HG02981 (cell line): ENCODE data around the gene TCEA2.

Experiments
- ATAC-seq: cut with Tn5 transposase; IDR thresholded peaks from one replicate; pipeline ENCODE4 v1.9.1; 2021; ENCODE audit warnings: mild to moderate bottlenecking, moderate library complexity; ENCODE audit not compliant: unreplicated experiment

Gene TCEA2

DNA sequence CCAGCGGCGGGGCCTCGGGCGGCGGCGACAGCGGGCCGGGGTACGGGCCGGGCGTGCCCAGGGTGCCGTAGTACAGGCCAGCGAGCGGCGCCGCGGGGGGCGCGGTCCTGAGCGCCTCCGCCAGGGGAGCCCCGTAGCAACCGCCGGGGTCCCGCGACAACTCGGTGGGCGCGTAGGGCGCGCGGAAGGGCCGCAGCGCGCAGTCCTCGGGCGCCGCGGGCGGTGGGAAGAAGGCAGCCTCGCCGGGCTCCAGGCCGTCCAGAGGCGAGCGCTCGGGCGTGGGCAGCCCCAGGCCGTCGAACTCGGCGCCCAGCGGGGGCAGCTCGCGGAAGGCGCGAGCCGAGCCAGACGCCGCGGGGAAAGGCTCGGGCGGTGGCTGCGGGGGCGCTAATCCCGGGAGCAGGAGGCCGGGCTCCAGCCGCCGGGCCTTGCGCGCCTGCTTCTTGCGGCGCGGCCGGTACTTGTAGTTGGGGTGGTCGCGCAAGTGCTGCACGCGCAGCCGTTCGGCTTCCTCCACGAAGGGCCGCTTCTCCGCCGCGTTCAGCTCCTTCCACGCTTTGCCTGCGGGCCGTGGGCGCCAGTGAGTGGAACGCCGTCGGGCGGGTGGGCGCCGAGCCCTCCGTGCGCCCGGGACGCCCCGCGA, 14.5 kb upstream of the TCEA2 start:
- ATAC-seq = no peak

DNA sequence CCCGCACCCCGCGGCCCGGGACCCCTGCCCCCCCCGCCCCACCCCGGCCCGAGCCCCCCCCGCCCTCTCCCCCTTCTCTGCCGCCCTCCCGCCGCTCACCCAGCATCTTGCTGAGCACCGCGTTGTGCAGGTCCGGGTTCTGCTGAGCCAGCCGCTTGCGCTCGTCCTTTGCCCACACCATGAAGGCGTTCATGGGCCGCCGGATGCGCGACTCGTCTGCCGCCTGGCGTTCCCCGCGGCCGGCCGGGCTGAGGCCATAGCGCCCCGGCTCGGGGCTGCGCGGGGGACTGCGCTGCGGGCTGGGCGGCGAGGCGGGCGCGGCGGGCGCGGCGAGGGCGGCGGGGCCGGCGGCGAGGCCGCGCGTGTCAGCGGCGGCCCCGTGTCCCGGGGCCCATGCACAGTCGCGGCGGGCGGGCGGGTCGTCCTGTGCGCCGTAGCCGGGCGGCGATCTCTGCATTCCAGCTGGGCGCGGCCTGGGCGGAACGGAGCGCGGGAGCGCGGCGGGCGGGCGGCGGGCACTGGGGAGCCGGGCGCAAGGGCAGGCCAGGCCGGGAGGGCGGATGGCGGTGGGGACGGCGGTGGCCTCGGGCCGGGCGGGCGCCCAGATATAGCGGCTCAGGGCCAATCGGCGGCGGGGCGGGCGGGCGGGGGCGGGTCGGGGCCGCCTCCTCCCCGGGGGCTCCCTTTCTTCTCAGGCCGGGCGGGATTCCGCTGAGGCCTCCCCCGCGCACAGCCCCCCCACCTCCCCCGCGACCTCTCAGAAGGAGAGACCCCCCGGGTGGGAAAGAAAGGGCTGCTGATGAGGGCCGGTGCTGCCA, 13.7 kb upstream of the TCEA2 start, which contains the start of gene SOX18:
Gene SOX18, minus strand, starts transcription at position 580 of the 818 bp plus-strand sequence. Its CDS starts 123 bp downstream, at position 457.
- no peak for ATAC-seq

DNA sequence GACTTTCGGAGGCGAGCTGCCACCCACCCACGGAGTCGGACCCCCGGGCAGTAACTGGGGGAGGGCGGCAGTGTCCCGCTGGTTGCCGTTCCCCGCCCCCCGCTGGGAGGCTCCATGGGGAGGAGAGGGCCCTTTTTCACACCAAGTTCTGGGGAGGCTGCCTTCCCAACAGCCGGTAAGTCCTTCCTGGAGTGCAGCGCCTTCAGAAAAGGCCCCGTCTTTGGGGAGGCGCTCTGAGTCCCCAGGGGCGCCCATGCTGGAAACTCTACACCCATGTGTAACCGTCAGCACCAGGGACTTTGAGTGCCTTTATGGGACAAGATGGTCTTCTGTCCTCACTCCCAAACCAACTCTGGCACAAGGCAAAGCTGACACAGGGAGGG, 13.1 kb upstream of the TCEA2 start:
- ATAC-seq = no peak

DNA sequence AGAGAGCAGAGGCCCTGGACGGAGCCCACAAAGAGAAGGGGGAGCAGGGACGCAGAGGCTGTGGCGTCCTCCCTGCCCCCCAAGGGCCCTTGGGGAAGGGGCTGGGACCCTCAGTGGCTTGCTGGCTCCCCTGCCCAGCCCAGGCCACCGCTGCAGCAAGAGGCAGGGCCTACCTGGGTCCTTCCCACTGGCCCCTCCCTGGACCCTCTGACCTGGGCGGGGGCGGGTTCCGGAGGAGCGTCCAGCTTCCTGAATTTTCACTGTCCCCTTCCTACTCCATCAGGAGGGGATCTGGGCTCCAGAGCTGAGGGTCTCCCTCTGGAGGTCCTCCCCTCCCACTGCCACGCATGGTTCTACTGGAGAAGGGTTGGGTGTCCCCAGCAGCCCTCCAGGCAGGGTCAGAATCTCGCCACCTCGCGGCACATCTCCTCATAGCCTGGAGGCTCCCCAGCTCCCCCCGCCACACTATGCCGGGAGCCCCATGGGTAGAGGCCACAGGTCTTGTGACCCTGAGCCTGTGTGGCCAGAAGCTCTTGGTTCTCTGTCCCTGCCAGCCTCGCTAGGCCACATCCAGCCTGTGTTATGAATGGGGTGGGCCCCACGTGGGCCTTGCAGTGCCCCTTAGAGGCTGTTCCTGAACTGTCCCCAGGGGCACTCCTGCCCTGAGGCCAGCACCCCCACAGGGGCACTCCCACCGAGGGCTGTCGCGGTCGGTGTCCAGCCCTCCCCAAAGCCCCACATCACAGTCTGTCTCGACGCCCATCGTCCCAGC, 12.6 kb upstream of the TCEA2 start:
- no peak for ATAC-seq

DNA sequence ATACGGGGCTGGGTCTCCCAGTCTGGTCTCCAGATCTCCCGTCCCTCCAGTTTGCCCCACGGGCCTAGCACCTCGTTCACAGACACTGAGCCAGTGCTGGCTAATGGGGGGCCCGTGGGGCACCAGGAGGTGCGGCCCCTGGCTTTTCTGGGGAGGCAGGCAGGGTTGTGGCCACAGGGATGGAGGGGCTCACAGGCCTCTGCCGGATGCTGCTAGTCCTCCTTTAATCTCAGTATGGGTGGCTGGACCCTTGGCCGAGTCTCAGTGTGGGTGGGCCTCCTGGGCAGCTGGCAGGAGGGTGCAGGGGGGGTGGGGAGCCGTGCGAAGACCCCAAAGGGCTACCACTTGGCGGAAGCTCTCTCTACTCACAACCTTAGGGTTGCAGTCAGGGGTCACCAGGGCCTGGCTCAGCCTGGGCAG, 12.0 kb upstream of the TCEA2 start:
- ATAC-seq = no peak

DNA sequence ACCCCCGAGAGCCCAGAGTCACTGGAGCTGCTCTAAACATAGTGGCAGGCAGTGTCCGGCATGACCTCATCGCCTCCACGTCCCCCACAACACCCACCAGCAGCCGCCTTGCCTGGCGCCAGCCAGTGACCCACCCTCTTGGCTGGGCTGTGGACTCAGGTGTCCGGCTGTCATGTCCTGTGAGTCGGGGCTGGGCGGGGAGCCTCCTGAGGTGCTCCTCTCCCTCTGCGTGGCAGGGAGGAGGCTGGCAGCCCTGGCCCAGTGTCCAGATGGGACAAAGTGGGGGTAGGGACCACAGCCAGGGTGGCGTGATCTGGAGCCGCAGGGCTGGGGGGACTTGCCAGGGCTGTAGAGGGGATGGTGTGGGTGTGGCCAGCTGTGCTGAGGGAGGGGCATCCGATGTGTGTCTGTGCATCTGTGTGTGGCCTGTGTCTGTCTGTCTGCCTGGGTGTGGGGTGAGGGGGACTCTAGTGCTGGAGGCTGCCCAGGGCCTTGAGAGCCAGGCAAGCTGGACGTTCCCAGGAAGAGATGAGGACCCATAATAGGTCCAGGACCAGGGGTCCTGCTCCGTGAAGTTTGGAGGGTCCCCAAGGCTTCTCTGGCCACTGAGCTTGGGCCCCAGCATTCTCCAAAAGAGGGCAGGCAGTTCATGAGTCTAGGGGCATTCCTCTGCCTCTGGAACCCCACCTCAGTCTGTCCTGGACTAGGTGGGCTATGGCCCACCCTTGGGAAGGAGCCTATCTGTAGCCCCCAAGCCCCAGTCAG, 11.3 kb upstream of the TCEA2 start:
- ATAC-seq = no peak

DNA sequence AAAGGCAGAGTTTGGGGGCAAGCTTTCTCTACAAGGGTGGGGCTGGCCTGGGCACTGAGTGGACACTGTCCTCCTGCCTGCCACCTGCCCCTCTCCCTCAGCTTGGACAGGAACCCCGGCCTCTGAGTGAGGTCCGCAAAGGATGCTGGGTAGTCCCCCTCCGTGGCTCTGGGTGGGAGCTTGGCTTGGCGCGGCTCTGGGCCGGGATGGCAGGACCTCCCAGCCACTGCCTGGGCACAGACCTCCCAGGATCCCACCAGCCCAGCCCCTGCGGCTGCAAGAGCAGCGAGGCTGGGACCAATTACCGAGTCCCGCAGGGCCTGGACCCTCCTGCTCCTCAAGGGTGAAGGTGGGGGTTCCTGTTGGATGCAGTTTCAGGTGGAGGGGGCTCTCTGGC, 10.7 kb upstream of the TCEA2 start:
- ATAC-seq = no peak

DNA sequence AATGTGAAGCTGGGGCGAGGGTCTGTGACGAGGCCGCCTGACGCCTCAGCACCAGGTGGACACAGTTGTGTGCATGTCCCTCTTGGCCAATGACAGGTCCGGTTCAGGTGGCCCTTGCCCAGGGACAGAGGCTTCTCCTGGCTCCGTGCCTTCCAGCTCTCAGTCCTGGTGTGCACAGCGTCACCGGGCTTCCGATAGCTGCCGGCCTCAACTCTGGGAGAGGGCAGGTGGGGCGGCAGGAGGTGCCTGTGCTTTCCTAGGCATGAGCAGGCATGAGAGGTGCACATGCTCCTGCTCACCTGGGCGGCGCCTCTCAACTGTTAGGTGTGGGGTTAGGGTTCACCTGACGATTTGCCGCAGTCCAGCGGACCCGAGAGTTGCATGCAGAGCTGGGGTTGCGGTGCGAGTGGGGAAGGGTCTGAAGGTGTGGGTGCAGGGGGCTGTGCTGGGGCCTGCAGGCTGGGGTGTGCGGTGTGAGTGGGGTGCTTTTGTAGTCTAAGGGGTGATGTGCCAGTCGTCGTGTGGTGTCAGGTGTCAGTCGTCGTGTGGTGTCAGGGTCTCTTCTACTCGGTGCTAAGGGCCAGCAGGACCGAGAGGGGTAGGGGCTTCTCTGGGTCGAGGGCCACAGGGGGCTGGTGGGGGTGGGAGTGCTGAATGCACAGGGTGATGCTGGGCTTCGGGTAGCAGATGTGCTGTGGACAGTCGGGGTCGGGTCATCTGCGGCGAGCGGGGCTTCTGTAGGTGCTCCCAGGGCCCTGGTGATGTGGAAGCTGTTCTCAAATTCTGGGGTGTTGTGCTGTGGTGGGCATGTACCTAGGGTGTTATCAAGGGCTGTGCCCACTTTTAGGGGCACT, 9.8 kb upstream of the TCEA2 start:
- ATAC-seq = no peak

DNA sequence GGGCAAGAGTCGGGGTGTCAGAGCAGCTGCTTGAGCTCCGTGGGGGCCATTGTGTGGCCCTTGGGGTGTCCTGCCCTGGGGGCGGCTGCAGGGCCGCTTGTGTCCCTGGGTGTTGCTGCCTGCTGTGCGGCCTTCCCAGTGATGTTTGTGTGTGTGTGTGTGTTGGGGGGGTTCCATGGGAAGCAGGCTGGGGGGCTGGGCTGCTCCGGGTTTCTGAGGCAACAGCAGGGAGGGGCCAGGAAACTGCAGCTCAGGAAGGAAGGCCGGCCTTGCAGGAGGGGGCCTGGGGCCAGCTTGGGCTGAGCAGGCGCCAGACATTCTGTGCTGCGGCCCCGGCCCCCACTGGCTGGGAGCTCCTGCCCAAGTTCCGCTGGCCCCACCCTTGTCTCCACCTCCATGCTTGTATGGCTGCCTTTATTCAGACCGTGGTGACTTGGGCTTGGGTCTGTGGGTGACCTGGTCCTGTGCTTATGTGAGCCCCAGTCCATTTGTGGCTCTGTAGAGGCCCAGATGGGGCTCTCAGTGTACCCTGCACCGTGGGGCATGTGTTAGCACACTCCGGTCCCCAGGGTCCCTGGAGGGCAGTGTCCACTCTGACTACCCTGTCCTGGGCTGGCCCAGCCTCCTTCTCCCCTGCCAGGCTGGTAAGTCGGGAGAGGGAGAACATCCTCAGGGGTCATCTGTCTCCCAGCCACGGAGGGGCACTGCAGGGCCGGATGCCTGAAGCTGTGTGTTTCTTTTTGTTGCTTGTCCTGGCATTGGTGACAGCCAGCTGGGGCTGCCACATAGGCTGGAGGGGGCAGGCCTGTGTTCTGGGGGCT, 8.9 kb upstream of the TCEA2 start:
- no peak for ATAC-seq

DNA sequence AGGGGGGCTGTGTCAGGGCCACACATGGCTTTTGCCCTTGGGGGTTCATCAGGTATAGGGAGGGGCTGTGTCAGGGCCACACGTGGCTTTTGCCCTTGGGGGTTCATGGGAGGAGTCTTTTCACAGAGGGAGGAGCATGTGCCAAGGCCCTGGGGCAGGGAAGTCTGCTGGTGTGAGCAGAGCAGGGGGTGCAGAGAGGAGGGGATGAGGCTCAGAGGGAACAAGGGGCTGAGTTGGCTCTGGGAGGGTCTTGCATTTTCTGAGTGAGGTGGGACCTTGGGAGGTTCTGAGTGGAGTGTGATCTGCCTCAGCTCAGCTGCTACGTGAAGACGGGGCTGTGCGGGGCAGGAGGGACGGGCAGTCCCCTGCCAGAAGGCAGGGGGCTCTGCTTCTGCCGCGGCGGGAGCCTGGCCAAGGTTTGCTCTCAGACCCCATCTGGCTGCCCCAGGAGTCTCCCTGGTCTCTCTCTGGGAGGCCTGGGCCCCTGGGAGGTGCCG, 7.6 kb upstream of the TCEA2 start:
- ATAC-seq = no peak

DNA sequence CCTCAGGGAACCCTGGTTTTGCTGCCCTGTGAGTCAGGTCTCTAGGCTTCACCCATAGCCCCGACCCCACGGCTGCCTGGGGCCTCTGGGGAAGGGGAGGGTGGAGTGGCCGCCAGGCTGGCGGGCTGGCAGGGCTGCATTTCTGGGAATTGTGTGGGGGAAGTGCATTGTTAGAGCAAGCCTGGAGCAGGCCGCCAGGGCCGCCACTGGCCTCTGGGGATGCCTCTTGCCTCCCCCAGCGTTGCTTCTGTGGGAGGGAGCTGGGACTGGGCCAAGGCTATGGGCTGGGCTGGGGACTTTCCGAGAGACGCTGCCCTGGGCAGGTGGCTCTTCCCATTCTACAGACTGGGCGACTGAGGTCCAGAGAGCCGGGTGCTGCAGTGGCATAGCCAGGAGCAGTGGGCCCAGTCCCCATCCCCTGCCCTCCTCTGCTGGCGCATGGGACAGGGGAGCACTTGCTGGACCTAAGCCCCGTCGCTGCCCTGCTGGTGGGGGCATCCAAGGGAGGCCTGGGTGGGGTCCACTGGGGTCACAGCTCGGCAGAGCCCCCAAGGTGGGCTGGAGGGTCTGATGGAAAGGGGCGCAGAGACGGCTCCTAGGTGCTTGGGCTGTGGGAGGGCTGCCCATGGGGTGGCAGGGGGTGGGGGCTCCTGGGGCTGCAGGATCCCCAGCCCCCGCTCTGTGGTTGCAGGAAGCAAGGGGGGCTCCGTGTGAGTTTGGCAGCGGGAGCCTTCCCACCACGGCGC, 6.9 kb upstream of the TCEA2 start:
- no peak for ATAC-seq

DNA sequence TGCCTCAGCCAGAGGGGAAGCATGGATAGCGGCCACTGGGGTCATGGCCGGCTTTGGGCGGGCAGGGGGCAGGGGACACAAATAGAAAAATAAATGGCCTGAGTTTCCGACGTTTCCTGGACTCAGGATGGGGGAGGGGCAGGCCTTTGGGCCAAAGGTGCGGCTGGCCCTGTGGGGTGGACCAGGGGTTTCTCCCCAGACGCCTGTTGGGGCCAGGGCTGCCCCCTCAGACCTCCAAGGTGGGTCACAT, 6.4 kb upstream of the TCEA2 start:
- no peak for ATAC-seq

DNA sequence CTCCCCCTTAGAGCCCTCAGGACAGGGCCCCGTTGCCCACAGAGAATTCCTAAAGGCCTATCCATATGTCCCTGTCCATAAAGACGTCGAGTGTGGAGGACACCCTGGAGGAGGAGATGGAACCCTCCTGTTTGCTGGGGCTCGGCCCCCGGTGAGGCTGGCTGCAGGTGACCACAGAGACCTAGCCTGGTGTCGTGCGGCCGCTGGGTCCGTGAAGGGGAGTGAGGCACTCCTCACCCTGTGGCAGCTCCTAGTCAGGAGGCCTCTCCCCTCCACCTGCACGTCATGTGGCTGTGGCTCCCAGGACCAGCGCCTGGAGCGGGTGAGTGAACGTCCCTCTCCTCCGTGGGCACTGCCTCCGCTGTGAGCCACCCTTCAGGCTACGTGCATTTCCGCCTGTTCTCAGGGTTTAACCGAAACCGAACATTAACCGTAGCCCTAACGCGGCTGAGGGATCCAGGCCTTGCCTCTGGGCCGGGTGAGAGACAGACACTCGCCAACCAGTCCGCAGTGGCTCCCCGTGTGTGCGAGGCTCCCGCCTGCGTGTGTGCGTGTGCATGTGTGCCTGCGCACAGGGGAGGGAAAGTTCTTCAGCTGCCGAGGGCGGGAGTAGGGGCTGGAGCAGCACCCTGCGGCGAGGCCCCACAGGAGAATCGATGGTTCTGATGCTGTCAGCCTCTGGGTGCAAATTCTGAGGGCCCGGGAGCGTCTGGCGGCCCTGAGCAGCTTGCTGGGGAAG, 5.9 kb upstream of the TCEA2 start:
- no peak for ATAC-seq

DNA sequence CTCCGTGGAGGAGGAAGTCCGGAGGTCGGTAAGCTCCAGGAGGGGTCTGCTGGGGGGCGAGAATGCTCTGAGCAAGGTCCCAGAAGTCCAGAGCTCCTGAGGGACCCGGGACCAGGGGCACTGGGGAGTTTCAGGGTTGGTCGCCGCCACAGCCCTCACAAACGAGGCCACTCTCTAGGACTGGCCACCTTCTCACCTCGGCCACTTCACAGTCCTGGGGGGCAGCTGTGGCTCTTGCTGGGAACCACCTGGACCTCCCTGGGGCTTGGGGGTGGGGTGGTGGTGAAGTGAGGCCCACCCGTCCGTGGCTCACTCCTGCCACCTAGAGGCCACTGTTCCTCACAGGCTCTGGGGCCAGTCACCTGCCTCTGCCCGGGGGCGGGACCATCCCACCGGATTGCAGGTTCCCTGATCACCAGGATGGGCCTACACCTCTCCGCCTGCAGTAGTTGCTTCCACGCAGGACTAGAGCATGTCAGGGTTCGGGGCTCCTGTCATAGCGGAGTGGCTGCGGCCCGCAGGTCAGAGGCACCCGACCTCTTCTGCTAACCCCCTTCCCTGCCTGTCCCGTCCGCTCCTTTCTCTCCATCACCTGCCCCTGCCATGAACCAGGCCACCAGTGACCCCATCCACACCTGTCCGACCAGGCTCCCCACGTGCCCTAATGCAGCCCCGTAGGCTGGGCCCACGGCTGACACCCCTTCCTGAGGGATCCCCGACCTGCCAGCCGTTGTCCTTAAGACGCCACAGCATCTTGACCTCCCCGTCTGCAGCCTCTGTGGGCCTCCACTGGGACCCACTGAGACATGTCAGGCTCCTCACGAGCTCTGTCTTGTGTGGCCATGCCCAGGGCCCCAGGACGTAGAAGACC, 5.1 kb upstream of the TCEA2 start:
- ATAC-seq = peak; percentile 46

DNA sequence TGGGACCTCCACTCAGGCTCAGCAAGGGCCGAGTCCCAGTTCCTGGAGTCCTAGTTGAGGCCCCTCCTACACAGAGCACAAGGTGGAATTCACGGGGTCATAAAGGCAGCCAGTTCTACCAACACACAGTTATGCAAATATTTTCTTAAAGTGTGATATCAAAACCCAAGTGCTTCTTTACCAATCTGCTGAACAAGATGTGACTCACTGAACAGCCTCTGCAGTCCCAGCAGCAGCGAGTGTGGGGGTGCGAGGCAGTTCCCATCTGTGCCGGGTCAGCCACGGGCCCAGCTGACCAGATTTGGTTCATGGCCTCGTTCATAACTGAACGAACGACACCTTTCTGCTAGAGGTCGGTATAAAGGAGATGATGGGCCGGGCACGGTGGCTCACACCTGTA, 4.5 kb upstream of the TCEA2 start:
- no peak for ATAC-seq

DNA sequence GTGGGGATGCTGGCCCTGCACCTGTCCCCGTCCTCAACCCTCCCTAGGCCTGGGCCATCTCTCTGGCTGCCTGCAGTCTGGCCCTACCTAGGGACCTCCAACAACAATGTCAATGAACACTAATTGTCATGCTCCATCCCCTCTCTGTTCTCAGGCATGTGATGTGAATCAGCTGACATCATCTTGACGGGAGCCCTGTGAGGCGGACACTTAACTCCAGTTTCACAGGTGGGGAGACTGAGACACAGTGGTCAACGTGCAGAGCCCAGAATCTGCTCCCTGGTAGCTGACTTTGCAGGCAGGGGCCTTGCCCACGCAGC, 762 bp upstream of the TCEA2 start:
- no peak for ATAC-seq
